Lower leg skin (tissue), 4 donors: ENCODE measurements around the gene TGM1. TPM values are rescaled to one million over a fixed set of nuclear protein-coding genes. Genes with fewer than 3 reads are reported as not detected.
"Not testable (repeated sequence)": the region's sequence is repeated elsewhere in the genome, so short reads cannot be mapped to it uniquely, and the experiment has no call there.

Experiments used
- DNase-seq, 2 donors: peaks; one replicate each; pipeline ENCODE4 v3.0.0-alpha.2; 2019; ENCODE audit warnings: low spot score in 2 of 2
- H3K4me3 ChIP-seq: fragments of 200-600 bp; sonication (generic); 2 replicates; pipeline ENCODE4 v1.5.1; 2017; ENCODE audit warnings: mild to moderate bottlenecking, low read depth; ENCODE audit not compliant: poor library complexity, severe bottlenecking
- CTCF ChIP-seq, 3 donors: fragments of 450-650 bp; IDR thresholded peaks; one replicate each; pipeline ENCODE4 v1.5.1; 2016; ENCODE audit warnings: antibody characterized with exemption in 3 of 3, mild to moderate bottlenecking in 3 of 3, moderate library complexity in 2 of 3
- POLR2A ChIP-seq, 2 donors: fragments of 450-650 bp; IDR thresholded peaks; one replicate each; pipeline ENCODE4 v1.6.1; 2016 to 2017; ENCODE audit warnings: antibody characterized with exemption in 2 of 2, mild to moderate bottlenecking in 1 of 2, moderate library complexity in 1 of 2
- WGBS, 2 donors: methylation state at CpG; one replicate each; pipeline ENCODE4 v1.1.5; 2018; 5-methylcytosine and 5-hydroxymethylcytosine counted together
- intact Hi-C: fragments of 100-400 bp; cut with DNase I; formaldehyde crosslinking; loops from one replicate; pipeline ENCODE4 v1.15.0; 2023; ENCODE audit warnings: low total_unique reads
- total RNA-seq, 4 donors: library from RNA; depleted of rRNA; stranded (reverse); fragments of >200 nt; gene quantifications; one replicate each; pipeline ENCODE4 v1.1.0, GENCODE V29; 2016

Gene TGM1
- total RNA-seq, 4 donors from 2014 or later: 160 to 283 (median 235) TPM

DNA sequence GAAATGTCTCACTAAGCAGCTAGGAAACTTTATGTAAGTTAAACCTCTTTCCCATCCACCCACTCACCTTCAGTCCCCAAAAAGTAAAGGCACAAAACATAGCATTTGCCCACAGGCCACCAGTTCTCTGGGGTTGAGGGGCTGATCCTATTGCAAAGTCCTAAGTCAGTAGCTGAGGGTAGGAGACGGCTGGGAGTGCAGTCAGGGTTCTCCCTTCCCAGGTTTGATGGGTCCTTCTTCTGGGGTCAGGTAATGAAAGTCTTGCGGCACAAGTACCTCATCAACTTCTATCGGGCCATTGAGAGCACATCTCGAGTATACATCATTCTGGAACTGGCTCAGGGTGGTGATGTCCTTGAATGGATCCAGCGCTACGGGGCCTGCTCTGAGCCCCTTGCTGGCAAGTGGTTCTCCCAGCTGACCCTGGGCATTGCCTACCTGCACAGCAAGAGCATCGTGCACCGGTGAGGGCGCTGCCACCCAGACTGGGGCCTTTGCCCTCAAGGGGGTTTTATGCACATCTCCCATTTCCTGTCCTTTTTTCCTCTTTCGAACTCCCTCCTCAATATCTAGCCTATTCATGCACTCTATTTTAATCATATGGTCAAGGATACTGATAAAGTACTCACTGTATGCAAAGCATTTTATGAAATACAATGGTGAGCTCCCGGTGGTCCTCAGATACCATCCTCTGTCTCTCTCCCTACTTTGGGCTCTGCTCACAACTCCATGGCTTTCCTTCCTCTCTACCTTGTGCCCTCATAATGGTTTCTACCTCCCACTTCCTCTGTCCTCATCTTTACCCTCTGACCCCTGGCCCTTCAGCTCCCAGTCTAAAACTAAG is 56.5 kb downstream of the TGM1 start:
- WGBS, 2 donors: 95 to 98% methylated on average over 11 of the region's 11 CpGs
- intact Hi-C loops: no loop called here
- DNase-seq: peak in 1 of 2 donors; percentile 78
- TF ChIP-seq CTCF (IDR thresholded peaks at IDR 0.05) (no peak), POLR2A (IDR thresholded peaks at IDR 0.05) (no peak)
- no peak overlapping the region for H3K4me3 ChIP-seq

DNA sequence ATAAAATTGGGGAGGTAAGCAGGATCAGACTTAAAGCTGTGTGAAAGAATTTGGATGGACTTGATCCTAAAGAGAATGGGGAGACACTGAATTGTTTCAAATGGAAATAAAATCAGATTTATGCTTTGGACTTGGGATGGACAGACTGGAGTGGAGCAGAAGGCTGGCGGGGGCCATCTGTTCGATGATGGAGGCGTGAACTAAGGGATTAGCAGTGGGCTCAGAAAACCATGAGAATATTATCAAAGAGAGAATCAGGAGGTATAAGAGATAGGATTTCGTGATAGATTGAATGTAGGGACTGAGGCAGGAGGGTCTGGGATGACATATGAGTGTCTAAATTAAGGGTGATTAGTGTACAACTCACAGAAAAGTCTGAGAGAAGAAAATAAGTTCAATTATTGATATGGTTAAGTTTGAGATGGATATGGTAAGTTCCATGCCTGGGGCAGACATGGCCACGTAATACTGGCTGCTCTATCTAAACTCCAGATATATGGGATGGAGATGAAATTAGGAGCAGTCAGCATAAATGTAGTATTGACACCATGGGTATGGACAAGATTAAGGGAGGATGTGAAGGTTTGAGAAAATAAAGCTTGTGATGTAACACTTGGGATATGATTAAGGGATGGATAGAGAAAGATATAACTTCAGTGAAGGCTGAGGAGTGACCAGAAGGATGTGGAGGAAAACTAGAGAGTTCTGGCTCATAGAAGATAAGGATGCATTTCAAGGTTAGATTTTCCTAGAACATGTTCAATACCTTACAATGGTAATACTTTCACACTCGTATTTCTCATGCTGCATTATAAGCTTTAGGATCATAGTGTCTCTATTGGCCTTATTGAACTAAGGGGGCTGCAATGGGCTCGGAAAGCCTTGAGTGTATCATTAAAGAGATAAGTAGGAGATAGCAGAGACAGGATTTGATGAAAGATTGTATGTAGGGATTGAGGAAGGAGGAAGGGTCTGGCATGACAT is 58.5 kb downstream of the TGM1 start:
- H3K4me3 ChIP-seq: no peak overlapping the region
- 91% methylated on average over 7 of the region's 7 CpGs for WGBS, 2 donors
- DNase-seq: peak in 1 of 2 donors; percentile 20
- TF ChIP-seq POLR2A (IDR thresholded peaks at IDR 0.05): no peak
- intact Hi-C loops: no loop called here

DNA sequence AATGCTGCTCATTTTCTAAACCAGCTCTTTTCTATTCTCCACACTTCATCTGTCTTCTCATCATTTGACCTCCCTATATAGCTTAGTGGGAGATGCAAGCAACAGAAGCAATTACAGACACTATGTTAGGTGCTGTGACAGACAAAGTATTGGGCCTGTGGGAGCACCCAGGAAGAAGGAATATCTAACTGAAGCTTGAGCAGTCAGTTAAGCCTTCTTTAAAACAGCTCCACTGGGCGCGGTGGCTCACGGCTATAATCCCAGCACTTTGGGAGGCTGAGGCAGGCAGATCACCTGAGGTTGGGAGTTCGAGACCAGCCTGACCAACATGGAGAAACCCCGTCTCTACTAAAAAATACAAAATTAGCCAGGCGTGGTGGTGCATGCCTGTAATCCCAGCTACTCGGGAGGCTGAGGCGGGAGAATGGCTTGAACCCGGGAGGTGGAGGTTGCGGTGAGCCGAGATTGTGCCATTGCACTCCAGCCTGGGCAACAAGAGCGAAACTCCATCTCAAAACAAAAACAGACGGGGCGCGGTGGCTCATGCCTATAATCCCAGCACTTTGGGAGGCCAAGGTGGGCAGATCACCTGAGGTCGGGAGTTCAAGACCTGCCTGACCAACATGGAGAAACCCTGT is 59.6 kb downstream of the TGM1 start:
- peak in 1 of 2 donors; percentile 64 for DNase-seq
- WGBS, 2 donors: 94 to 96% methylated on average over 16 of the region's 16 CpGs
- intact Hi-C loops: not testable (repeated sequence)

GRCh38 chr14:24202538-24202937 is 60.4 kb downstream of the TGM1 start:
- DNase-seq: peak in 1 of 2 donors; percentile 32
- intact Hi-C loops, H3K4me3 ChIP-seq: not testable (repeated sequence)
- WGBS, 2 donors: 77 to 83% methylated on average over 8 of the region's 8 CpGs

More for the DNA sequence above, 59.6 kb downstream of the TGM1 start:
- not testable (repeated sequence) for H3K4me3 ChIP-seq

Other genes with a start within 250 kb of the TGM1 start
- gene CARMIL3, start 211.2 kb downstream of the TGM1 start, total RNA-seq: 1 to 10 TPM; 2.8 to 7.6 (median 5.2) TPM
- under 1 TPM in 1 of 4 donors, not detected in 3; 0.39 TPM for gene CPNE6, start 191.6 kb downstream of the TGM1 start, total RNA-seq
- 10 to 100 TPM; 15.4 to 29.0 (median 21.0) TPM for gene PCK2, start 168.9 kb downstream of the TGM1 start, total RNA-seq
- gene DCAF11, start 148.4 kb downstream of the TGM1 start, total RNA-seq: 100 to 1,000 TPM in 1 of 4 donors, 10 to 100 TPM in 3; 53.3 to 134 (median 64.3) TPM
- gene NRL, start 148.2 kb downstream of the TGM1 start, total RNA-seq: 1 to 10 TPM in 2 of 4 donors, under 1 TPM in 1, not detected in 1; 0.52 to 2.4 (median 2.2) TPM
- 1 to 10 TPM in 2 of 4 donors, under 1 TPM in 1, not detected in 1; 0.61 to 1.3 (median 1.0) TPM for gene FITM1, start 132.5 kb downstream of the TGM1 start, total RNA-seq
- gene PSME1, start 127.0 kb downstream of the TGM1 start, total RNA-seq: 100 to 1,000 TPM in 3 of 4 donors, 10 to 100 TPM in 1; 81.3 to 125 (median 114) TPM
- gene EMC9, start 121.6 kb downstream of the TGM1 start, total RNA-seq: 10 to 100 TPM; 13.3 to 21.8 (median 20.6) TPM
- 10 to 100 TPM; 23.2 to 50.2 (median 31.2) TPM for gene PSME2, start 116.6 kb downstream of the TGM1 start, total RNA-seq
- gene RNF31, start 115.7 kb downstream of the TGM1 start, total RNA-seq: 10 to 100 TPM; 53.1 to 98.6 (median 77.3) TPM
- 10 to 100 TPM; 36.1 to 54.1 (median 44.2) TPM for gene IRF9, start 101.9 kb downstream of the TGM1 start, total RNA-seq
- 1 to 10 TPM; 1.2 to 7.1 (median 2.4) TPM for gene REC8, start 91.1 kb downstream of the TGM1 start, total RNA-seq
- gene IPO4, start 74.4 kb downstream of the TGM1 start, total RNA-seq: 10 to 100 TPM; 25.1 to 40.0 (median 32.6) TPM
- gene TM9SF1, start 67.7 kb downstream of the TGM1 start, total RNA-seq: 10 to 100 TPM; 44.6 to 64.4 (median 52.9) TPM
- not detected for gene TSSK4, start 57.5 kb downstream of the TGM1 start, total RNA-seq
- 10 to 100 TPM; 50.3 to 99.6 (median 68.1) TPM for gene CHMP4A, start 49.7 kb downstream of the TGM1 start, total RNA-seq
- 10 to 100 TPM in 3 of 4 donors, 1 to 10 TPM in 1; 9.7 to 12.2 (median 10.7) TPM for gene MDP1, start 47.1 kb downstream of the TGM1 start, total RNA-seq
- 100 to 1,000 TPM in 3 of 4 donors, 10 to 100 TPM in 1; 68.0 to 153 (median 107) TPM for gene NEDD8, start 30.8 kb downstream of the TGM1 start, total RNA-seq
- 10 to 100 TPM; 39.0 to 57.2 (median 49.0) TPM for gene GMPR2, start 30.2 kb downstream of the TGM1 start, total RNA-seq
- 10 to 100 TPM; 52.5 to 70.9 (median 60.0) TPM for gene TINF2, start 20.6 kb downstream of the TGM1 start, total RNA-seq
- 10 to 100 TPM; 35.5 to 69.4 (median 44.7) TPM for gene RABGGTA, start 8.4 kb upstream of the TGM1 start, total RNA-seq
- 100 to 1,000 TPM in 1 of 4 donors, 10 to 100 TPM in 3; 55.0 to 112 (median 90.6) TPM for gene DHRS1, start 36.6 kb upstream of the TGM1 start, total RNA-seq
- 10 to 100 TPM; 13.8 to 20.4 (median 17.6) TPM for gene NOP9, start 36.7 kb upstream of the TGM1 start, total RNA-seq
- gene CIDEB, start 44.8 kb upstream of the TGM1 start, total RNA-seq: 10 to 100 TPM; 10.6 to 29.8 (median 25.1) TPM
- 100 to 1,000 TPM in 3 of 4 donors, 10 to 100 TPM in 1; 88.1 to 173 (median 147) TPM for gene LTB4R2, start 47.0 kb upstream of the TGM1 start, total RNA-seq
- 100 to 1,000 TPM in 1 of 4 donors, 10 to 100 TPM in 3; 58.9 to 118 (median 70.9) TPM for gene LTB4R, start 48.3 kb upstream of the TGM1 start, total RNA-seq
- 10 to 100 TPM in 3 of 4 donors, 1 to 10 TPM in 1; 6.7 to 22.8 (median 16.5) TPM for gene ADCY4, start 71.9 kb upstream of the TGM1 start, total RNA-seq
- gene RIPK3, start 76.8 kb upstream of the TGM1 start, total RNA-seq: 10 to 100 TPM in 1 of 4 donors, 1 to 10 TPM in 3; 6.3 to 18.0 (median 7.2) TPM
- gene NFATC4, start 105.0 kb upstream of the TGM1 start, total RNA-seq: 10 to 100 TPM in 3 of 4 donors, 1 to 10 TPM in 1; 8.3 to 26.1 (median 14.0) TPM
- 10 to 100 TPM; 17.7 to 37.8 (median 23.5) TPM for gene NYNRIN, start 135.8 kb upstream of the TGM1 start, total RNA-seq
- gene CBLN3, start 166.5 kb upstream of the TGM1 start, total RNA-seq: 1 to 10 TPM in 2 of 4 donors, under 1 TPM in 2; 0.76 to 1.4 (median 1.1) TPM
- gene KHNYN, start 166.8 kb upstream of the TGM1 start, total RNA-seq: 100 to 1,000 TPM in 1 of 4 donors, 10 to 100 TPM in 3; 66.0 to 147 (median 90.6) TPM
- gene SDR39U1, start 179.6 kb upstream of the TGM1 start, total RNA-seq: 10 to 100 TPM; 21.0 to 39.1 (median 30.2) TPM
- gene CMA1, start 245.1 kb upstream of the TGM1 start, total RNA-seq: 1 to 10 TPM in 2 of 4 donors, under 1 TPM in 1, not detected in 1; 0.63 to 2.2 (median 1.2) TPM